ENCODE measurements around the gene VIPR2. TPM values are rescaled to one million over a fixed set of nuclear protein-coding genes. Genes with fewer than 3 reads are reported as not detected.
"Not testable (repeated sequence)": the region's sequence is repeated elsewhere in the genome, so short reads cannot be mapped to it uniquely, and the experiment has no call there.

The VIPR2 gene
- total RNA-seq, 1 donor, result not detected

DNA sequence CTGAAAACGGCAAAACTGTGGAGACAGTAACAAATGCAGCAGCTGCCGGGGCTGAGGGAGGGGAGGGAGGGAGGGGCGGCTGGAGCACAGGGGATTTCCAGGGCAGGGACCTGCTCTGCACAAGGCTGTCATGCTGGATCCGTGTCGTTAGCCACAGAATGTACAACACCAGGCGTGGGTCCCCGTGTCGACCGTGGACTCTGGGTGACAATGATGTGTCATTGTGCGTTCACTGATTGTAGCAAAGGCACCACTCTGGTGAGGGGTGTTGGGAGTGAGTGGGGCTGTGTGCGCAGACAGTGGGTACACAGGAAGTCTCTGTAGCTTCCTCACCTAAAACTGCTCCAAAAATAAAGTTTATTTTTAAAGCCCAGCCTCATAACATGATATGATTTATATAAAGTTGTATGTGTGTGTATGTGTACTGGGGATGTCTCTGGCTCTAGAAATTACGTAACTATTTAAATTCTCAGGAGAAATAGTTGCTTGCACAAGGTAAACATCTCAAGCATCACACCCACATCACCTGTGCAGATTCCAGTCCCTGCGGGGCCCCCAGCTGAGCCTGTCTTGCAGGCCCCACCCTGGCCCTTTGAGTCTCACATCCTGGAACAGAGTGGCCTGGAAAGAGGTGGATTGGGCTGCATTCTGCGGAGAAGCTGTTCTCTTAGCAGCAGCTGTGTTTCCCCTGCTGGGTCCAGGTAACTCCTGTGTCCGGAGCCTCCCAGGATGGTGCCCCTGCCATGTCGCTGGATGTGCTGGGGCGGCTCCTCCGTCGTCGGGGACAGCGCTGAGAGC is 152.6 kb downstream of the VIPR2 start:
- DNase-seq (ENCODE audit: low read depth), result no peak
- TF ChIP-seq, protein P1, sequence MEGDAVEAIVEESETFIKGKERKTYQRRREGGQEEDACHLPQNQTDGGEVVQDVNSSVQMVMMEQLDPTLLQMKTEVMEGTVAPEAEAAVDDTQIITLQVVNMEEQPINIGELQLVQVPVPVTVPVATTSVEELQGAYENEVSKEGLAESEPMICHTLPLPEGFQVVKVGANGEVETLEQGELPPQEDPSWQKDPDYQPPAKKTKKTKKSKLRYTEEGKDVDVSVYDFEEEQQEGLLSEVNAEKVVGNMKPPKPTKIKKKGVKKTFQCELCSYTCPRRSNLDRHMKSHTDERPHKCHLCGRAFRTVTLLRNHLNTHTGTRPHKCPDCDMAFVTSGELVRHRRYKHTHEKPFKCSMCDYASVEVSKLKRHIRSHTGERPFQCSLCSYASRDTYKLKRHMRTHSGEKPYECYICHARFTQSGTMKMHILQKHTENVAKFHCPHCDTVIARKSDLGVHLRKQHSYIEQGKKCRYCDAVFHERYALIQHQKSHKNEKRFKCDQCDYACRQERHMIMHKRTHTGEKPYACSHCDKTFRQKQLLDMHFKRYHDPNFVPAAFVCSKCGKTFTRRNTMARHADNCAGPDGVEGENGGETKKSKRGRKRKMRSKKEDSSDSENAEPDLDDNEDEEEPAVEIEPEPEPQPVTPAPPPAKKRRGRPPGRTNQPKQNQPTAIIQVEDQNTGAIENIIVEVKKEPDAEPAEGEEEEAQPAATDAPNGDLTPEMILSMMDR (IDR thresholded peaks at IDR 0.05; ENCODE audit: insufficient read depth, low read depth, low read length), result no peak
- H3K4me3 ChIP-seq (ENCODE audit: low read depth, low read length), result no peak overlapping the region

DNA sequence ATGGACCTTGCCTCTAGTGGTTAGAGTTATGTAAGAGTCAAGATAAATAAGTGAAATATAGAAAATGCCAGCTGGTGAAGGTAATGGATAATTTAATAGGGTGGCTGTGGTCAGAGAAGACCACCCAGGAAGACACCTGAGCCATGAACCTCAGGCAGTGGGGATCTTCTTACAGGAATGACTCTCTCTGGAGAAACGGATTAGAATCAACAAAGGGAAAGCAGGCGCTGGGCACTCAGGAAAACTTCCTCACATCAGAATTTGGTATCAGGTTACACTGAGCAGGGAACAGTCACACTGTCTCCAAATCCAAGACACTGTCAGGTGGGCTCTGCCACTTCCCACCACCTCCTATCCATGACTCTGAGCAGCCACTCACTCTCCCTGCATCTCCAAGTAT is 155.7 kb downstream of the VIPR2 start:
- no peak overlapping the region for H3K4me3 ChIP-seq (ENCODE audit: low read depth, low read length)
- TF ChIP-seq, protein P1 (IDR thresholded peaks at IDR 0.05; ENCODE audit: insufficient read depth, low read depth, low read length), result no peak
- no peak for DNase-seq (ENCODE audit: low read depth)

DNA sequence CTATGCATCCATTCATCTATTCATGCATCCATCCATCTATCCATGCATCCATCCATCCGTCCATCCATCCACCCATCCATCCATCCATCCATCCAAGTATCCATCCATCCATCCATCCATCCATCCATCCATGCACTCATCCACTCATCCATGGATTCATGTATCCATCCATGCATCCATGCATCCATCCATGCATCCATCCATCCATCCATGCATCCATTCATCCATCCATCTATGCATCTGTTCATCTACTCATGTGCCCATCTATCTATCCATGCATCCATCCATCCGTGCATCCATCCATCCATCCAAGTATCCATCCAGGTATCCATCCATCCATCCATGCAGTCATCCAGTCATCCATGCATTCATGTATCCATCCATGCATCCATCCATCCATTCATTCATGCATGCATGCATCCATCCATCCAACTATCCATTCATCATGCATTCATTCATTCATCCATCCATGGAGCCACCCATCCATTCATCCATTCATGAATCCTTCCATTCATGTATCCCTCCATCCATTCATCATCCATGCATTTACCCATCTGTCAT is 156.3 kb downstream of the VIPR2 start:
- DNase-seq (ENCODE audit: low read depth), result no peak
- TF ChIP-seq, protein P1 (IDR thresholded peaks at IDR 0.05; ENCODE audit: insufficient read depth, low read depth, low read length), result no peak
- H3K4me3 ChIP-seq (ENCODE audit: low read depth, low read length), result no peak overlapping the region

DNA sequence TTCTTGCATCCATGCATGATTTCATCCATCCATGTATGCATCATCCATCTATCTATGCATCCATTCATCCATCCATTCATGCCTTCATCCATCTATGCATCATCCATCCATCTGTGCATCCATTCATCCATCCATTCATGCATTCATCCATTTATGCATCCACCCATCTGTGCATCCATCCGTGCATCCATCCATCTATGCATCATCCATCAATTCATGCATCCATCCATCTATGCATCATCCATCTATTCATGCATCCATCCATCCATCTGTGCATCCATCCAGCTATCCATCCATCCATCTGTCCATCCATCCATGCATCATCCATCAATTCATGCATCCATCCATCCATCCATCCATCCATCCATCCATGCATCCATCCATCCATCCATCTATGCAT is 157.0 kb downstream of the VIPR2 start:
- DNase-seq (ENCODE audit: low read depth), result no peak
- H3K4me3 ChIP-seq (ENCODE audit: low read depth, low read length), result no peak overlapping the region
- TF ChIP-seq, protein P1 (IDR thresholded peaks at IDR 0.05; ENCODE audit: insufficient read depth, low read depth, low read length), result no peak

DNA sequence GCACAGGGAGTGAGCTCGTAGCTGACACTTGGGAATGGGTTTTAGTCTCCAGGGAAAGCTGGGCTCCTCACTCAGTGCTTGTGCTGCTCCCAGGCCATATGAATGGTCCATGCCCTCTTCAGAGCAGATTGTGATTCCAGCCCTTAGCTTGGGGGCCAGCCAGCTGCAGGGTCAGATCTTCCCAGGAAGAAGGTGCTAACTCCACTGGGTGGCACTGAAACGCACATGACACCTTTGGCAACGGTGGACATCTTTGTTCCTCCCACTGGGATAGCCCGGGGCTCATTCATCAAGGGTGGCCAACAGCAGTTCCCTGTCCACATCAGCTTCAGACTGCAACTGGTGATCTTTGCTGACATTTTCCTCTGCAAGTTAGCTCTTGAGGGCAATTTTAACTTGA is 159.1 kb downstream of the VIPR2 start:
- TF ChIP-seq, protein P1 (IDR thresholded peaks at IDR 0.05; ENCODE audit: insufficient read depth, low read depth, low read length), result no peak
- no peak for DNase-seq (ENCODE audit: low read depth)

DNA sequence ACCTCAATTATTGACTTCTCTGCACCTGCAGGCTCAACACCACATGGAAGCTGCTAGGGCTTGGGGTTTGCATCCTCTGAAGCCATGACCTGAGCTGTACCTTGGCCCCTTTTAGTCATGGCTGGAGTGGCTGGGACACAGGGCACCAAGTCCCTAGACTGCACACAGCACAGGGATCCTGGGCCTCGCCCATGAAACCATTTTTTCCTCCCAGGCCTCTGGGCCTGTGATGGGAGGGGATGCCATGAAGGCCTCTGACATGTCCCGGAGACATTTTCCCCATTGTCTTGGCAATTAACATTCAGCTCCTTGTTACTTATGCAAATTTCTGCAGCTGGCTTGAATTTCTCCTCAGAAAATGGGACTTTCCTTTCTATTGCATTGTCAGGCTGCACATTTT is 160.7 kb downstream of the VIPR2 start:
- not testable (repeated sequence) for DNase-seq (ENCODE audit: low read depth); H3K4me3 ChIP-seq (ENCODE audit: low read depth, low read length)

More for the DNA sequence above, 159.1 kb downstream of the VIPR2 start:
- H3K4me3 ChIP-seq (ENCODE audit: low read depth, low read length), result no peak overlapping the region

DNA sequence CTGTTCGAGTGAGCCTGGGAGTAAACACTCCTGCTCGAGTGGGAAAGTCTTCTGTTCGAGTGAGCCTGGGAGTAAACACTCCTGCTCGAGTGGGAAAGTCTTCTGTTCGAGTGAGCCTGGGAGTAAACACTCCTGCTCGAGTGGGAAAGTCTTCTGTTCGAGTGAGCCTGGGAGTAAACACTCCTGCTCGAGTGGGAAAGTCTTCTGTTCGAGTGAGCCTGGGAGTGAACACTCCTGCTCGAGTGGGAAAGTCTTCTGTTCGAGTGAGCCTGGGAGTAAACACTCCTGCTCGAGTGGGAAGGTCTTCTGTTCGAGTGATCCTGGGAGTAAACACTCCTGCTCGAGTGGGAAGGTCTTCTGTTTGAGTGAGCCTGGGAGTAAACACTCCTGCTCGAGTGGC is 162.6 kb downstream of the VIPR2 start:
- DNase-seq (ENCODE audit: low read depth); H3K4me3 ChIP-seq (ENCODE audit: low read depth, low read length): not testable (repeated sequence)

Data from fibroblast of villous mesenchyme (primary cell).